Naive thymus-derived CD4-positive, alpha-beta T cell (primary cell): Measurements from ENCODE around the gene PTPRN2. TPM values are rescaled to one million over a fixed set of nuclear protein-coding genes. Genes with fewer than 3 reads are reported as not detected.
A peak's percentile ranks its signal among the peaks of the same experiment; 100 is the strongest.

Source experiments
- ATAC-seq: fragments of 150-1000 bp; cut with Tn5 transposase; 2 replicates; pipeline ENCODE4 v1.10.0; 2021; ENCODE audit warnings: mild to moderate bottlenecking, moderate library complexity
- CTCF ChIA-PET: fragments of 350-600 bp; sonication (Branson Sonifier 250); formaldehyde crosslinking; loops from one replicate; lab custom pipeline; 2021; ENCODE audit warnings: antibody characterized with exemption; lab: Charles Lee
- POLR2A ChIA-PET: fragments of 350-600 bp; sonication (Branson Sonifier 250); formaldehyde crosslinking; loops from one replicate; lab custom pipeline; 2021; ENCODE audit warnings: antibody characterized with exemption, inconsistent platforms; lab: Charles Lee
- DNase-seq, 9 donors: peaks; one replicate each; pipeline versions ENCODE4 v3.0.0 to v3.0.0-alpha.2; 2020 to 2022; ENCODE audit warnings: mixed read lengths in 1 of 9
- H3K27ac ChIP-seq: one replicate; pipeline ENCODE4 v1.7.0; 2013; ENCODE audit warnings: mild to moderate bottlenecking, low read depth, low read length, moderate library complexity
- H3K27me3 ChIP-seq, 2 donors: one replicate each; pipeline ENCODE4 v1.7.0; 2013; ENCODE audit warnings: low read length in 2 of 2, mild to moderate bottlenecking in 2 of 2, moderate library complexity in 2 of 2; ENCODE audit not compliant: control insufficient read depth in 2 of 2, insufficient read depth in 2 of 2
- H3K36me3 ChIP-seq, 3 experiments: 1 replicate in 2 of 3; 2 replicates in 1 of 3; pipeline ENCODE4 v1.7.0; 2013; ENCODE audit warnings: low read length in 3 of 3, mild to moderate bottlenecking in 3 of 3, moderate library complexity in 1 of 3; ENCODE audit not compliant: insufficient read depth in 3 of 3, control insufficient read depth in 2 of 3
- H3K4me1 ChIP-seq, 2 donors: one replicate each; pipeline ENCODE4 v1.7.0; 2013; ENCODE audit warnings: low read length in 2 of 2, mild to moderate bottlenecking in 2 of 2, moderate library complexity in 1 of 2; ENCODE audit not compliant: control insufficient read depth in 2 of 2, insufficient read depth in 2 of 2
- H3K4me3 ChIP-seq: 2 replicates; pipeline ENCODE4 v1.7.0; 2013; ENCODE audit warnings: mild to moderate bottlenecking, low read length
- H3K9me3 ChIP-seq, 3 experiments: 1 replicate in 2 of 3; 2 replicates in 1 of 3; pipeline ENCODE4 v1.7.0; 2013; ENCODE audit warnings: low read length in 3 of 3; ENCODE audit not compliant: control insufficient read depth in 2 of 3
- H3K27ac Mint-ChIP-seq, 9 donors: one replicate each; pipeline ENCODE4 v1.8.0; 2020 to 2022; ENCODE audit warnings: mixed read lengths in 9 of 9, mild to moderate bottlenecking in 8 of 9, moderate library complexity in 5 of 9, inconsistent platforms in 2 of 9
- H3K27me3 Mint-ChIP-seq, 5 donors: one replicate each; pipeline ENCODE4 v1.8.0; 2021 to 2022; ENCODE audit warnings: mixed read lengths in 5 of 5, mild to moderate bottlenecking in 1 of 5
- H3K36me3 Mint-ChIP-seq, 5 donors: one replicate each; pipeline ENCODE4 v1.8.0; 2020 to 2022; ENCODE audit warnings: mixed read lengths in 5 of 5, mild to moderate bottlenecking in 3 of 5, inconsistent platforms in 1 of 5
- H3K4me1 Mint-ChIP-seq, 7 donors: one replicate each; pipeline ENCODE4 v1.8.0; 2020 to 2022; ENCODE audit warnings: mixed read lengths in 7 of 7, mild to moderate bottlenecking in 3 of 7, inconsistent platforms in 1 of 7
- H3K4me3 Mint-ChIP-seq, 10 donors: one replicate each; pipeline ENCODE4 v1.8.0; 2020 to 2022; ENCODE audit warnings: mild to moderate bottlenecking in 10 of 10, mixed read lengths in 10 of 10, moderate library complexity in 6 of 10, inconsistent platforms in 2 of 10
- H3K9me3 Mint-ChIP-seq, 11 donors: one replicate each; pipeline ENCODE4 v1.8.0; 2020 to 2022; ENCODE audit warnings: mixed read lengths in 11 of 11, mild to moderate bottlenecking in 4 of 11, inconsistent platforms in 1 of 11, moderate library complexity in 1 of 11
- intact Hi-C, 2 donors: fragments of 100-400 bp; cut with micrococcal nuclease; formaldehyde crosslinking; loops; one replicate each; pipeline ENCODE4 v1.15.1; 2023
- polyA plus RNA-seq, 2 donors: library from polyadenylated mRNA; unstranded; fragments of 300-500 nt; fragmentation: Illumina TruSeq; gene quantifications; one replicate each; pipeline ENCODE4 v1.2.3, GENCODE V29; 2021
- total RNA-seq, 6 experiments: library from RNA in 5 of 6; stranded (reverse) in 5 of 6; gene quantifications; 1 replicate in 5 of 6; 2 replicates in 1 of 6; pipeline ENCODE4 v1.2.3 and lab custom pipeline; 2021 to 2026

Gene PTPRN2
- total and polyA plus RNA-seq, 7 experiments from 2014 or later = 0.58 to 2.3 (median 1.4) TPM

DNA sequence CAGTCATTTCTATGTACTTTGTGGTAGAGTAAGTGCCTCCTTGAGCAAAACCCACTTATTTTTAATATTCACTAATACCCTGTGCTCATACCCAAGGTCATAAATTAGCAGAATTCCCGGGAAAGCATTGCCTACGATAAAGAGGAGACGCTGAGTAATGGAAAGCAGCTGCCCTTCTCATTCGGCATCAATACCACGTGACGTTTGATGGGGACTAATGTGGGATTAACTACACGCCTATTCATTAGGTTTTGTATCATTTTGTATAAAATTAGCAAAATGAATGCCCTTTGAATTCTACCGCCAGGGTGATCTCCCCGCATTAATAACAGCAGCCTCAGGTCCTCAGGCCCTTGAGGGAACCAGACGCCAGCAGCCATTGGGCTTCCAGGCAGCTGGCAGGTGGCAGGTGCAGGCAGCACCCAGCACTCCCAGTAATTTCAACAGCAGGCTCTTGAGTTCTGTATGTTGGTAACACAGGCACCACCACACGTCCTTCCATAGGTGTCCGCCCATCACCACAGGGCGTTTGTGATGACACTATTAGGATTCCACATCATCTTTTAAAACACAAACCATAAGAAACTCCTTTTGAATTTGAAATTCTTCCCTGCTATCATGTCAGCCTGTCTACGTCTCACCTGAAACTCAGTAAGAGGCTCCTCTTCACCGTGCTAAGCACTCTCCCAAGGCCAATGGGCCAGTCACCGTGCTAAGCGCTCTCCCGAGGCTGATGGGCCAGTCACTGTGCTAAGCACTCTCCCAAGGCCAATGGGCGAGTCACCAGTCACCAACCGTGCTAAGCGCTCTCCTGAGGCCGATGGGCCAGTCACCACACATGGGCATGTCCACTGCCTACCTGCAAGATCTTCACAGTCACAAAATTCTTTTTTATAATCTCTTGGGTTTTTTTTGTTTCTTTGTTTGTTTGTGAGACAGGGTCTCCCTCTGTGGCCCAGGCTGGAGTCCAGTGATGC is 509.4 kb downstream of the PTPRN2 start:
- no peak overlapping the region for H3K27ac Mint-ChIP-seq
- Histone ChIP-seq H3K27me3 (no peaks in the 10 kb centered on the region), H3K27ac (no peak overlapping the region), H3K4me1 (no peaks in the 10 kb centered on the region), H3K9me3 (no peaks in the 10 kb centered on the region), H3K36me3 (no peaks in the 10 kb centered on the region), H3K4me3 (no peak overlapping the region)
- H3K4me1 Mint-ChIP-seq = no peaks in the 10 kb centered on the region
- ChIA-PET CTCF (no interaction called here), POLR2A (no interaction called here)
- DNase-seq (no peak), ATAC-seq (no peak)
- H3K9me3 Mint-ChIP-seq = peaks cover 0 to 2% (median 0%) of the 10 kb centered on the region in 11 donors
- no peak overlapping the region for H3K4me3 Mint-ChIP-seq
- H3K27me3 Mint-ChIP-seq = peaks cover 0 to 30% (median 6%) of the 10 kb centered on the region in 5 donors
- intact Hi-C loops = no loop called here
- no peaks in the 10 kb centered on the region for H3K36me3 Mint-ChIP-seq

DNA sequence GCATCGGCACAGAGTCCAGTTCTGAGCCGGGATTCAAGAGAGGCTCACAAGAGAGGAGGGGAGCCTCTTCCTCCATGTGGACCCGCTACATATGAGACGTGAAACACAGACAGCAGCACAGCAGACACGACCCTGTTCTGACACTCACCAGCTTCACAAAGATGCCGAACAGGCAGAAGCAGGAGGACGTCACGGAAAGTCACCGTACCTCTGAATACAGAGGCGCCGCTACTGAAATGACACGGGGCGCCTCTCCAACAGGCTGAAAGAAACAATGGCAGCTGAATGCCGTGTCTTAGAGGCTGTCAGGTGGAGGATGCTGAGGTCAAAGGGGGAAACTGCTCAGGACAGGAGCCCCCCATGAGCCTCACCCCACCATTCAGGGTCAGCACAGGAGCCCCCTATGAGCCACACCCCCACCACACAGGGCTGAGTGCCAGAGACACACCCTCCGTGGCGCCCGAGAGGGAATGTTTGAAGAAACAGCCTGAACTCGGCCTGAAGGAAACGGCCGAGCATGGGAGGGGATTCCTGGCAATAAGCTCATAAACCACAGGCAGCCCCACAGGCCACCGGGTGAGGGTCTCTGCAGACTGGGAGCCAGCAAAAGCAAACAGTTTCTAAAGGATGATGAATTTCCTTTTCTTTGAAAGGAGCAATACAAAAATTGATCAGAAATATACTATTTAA is 510.3 kb downstream of the PTPRN2 start:
- H3K4me3 Mint-ChIP-seq = no peak overlapping the region
- Histone ChIP-seq H3K4me3 (no peak overlapping the region), H3K9me3 (no peaks in the 10 kb centered on the region), H3K36me3 (no peaks in the 10 kb centered on the region), H3K27me3 (no peaks in the 10 kb centered on the region), H3K27ac (no peak overlapping the region), H3K4me1 (no peaks in the 10 kb centered on the region)
- DNase-seq (no peak), ATAC-seq (no peak)
- H3K27me3 Mint-ChIP-seq = peaks cover 0 to 22% (median 6%) of the 10 kb centered on the region in 5 donors
- H3K36me3 Mint-ChIP-seq = no peaks in the 10 kb centered on the region
- H3K4me1 Mint-ChIP-seq = no peaks in the 10 kb centered on the region
- no peak overlapping the region for H3K27ac Mint-ChIP-seq
- intact Hi-C loops = no loop called here
- ChIA-PET CTCF (no interaction called here), POLR2A (no interaction called here)
- peaks cover 0 to 2% (median 0%) of the 10 kb centered on the region in 11 donors for H3K9me3 Mint-ChIP-seq

DNA sequence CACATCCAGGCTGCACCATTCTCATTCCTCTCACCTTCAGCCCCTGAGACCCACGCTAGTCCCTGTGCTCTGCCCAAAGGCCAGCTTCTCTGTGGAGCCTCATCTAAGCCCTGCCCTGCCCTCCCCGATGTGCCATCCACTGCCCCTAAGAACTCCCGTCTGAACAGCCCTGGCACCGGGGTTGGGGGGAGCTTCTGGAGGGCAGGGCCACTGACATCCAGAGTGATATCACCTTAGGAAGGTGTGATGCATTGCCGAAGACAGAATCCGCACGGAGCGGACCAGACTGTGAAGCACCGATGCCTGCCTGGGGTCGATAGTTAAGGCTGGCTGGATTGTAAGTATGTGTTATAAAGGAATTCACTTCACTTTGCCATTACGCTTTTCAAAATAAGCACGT is 511.0 kb downstream of the PTPRN2 start:
- ATAC-seq (no peak), DNase-seq (no peak)
- Mint-ChIP-seq H3K36me3 (no peaks in the 10 kb centered on the region), H3K27ac (no peak overlapping the region), H3K4me1 (no peaks in the 10 kb centered on the region), H3K27me3 (peaks cover 0 to 19% (median 6%) of the 10 kb centered on the region in 5 donors), H3K4me3 (no peak overlapping the region), H3K9me3 (peaks cover 0 to 5% (median 0%) of the 10 kb centered on the region in 11 donors)
- Histone ChIP-seq H3K36me3 (no peaks in the 10 kb centered on the region), H3K27me3 (no peaks in the 10 kb centered on the region), H3K27ac (no peak overlapping the region), H3K4me3 (no peak overlapping the region), H3K4me1 (no peaks in the 10 kb centered on the region), H3K9me3 (no peaks in the 10 kb centered on the region)
- ChIA-PET CTCF (no interaction called here), POLR2A (no interaction called here)
- intact Hi-C loops = no loop called here

DNA sequence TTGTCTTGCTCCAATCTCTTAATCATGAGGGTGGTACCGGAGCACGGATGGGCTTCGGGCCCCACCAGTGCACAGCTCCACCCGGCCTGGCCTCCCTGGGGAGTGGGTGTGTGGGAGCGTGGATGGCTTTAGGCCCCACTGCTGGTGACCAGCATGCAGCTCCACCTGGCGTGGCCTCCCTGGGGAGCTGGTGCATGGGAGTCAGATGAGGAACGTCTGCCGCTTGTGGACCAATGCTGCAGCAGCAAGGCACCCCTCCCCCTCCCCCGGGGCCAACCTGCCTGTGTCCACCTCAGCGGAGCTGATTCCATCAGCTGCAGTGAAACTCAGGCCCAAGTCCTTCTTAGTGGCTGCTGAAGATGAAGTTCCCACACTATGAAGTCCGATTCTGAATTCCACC is 511.4 kb downstream of the PTPRN2 start:
- intact Hi-C loops = no loop called here
- H3K27ac ChIP-seq = no peak overlapping the region
- H3K4me1 ChIP-seq = no peaks in the 10 kb centered on the region
- Mint-ChIP-seq H3K36me3 (no peaks in the 10 kb centered on the region), H3K27ac (no peak overlapping the region), H3K9me3 (peaks cover 0 to 5% (median 0%) of the 10 kb centered on the region in 11 donors), H3K4me3 (no peak overlapping the region), H3K4me1 (no peaks in the 10 kb centered on the region), H3K27me3 (peaks cover 0 to 19% (median 6%) of the 10 kb centered on the region in 5 donors)
- ATAC-seq (no peak), DNase-seq (no peak)
- H3K9me3 ChIP-seq = no peaks in the 10 kb centered on the region
- CTCF ChIA-PET = no interaction called here
- POLR2A ChIA-PET = no interaction called here
- no peaks in the 10 kb centered on the region for H3K36me3 ChIP-seq
- H3K27me3 ChIP-seq = no peaks in the 10 kb centered on the region
- H3K4me3 ChIP-seq = no peak overlapping the region

DNA sequence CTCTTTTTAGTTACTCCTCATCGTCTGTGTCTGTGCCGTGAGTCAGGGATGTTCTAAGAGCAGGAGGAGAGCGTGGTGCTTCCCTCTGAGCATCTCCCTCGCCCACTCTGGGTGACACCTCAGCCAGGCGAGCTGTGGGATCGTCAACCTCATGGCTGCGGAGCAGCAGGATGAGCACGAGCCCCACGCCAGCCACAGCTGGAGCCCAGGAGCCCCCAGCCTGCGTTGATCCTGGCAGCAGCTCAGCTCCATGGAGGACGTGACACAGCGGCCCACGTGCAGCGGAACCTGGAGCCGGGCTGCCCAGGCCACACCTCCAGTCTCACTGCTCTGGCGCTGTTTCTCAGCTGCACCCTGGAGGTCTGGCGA is 512.0 kb downstream of the PTPRN2 start:
- CTCF ChIA-PET = no interaction called here
- Mint-ChIP-seq H3K4me3 (no peak overlapping the region), H3K4me1 (no peaks in the 10 kb centered on the region), H3K36me3 (no peaks in the 10 kb centered on the region), H3K27ac (no peak overlapping the region), H3K27me3 (peaks cover 0 to 19% (median 6%) of the 10 kb centered on the region in 5 donors), H3K9me3 (peaks cover 0 to 5% (median 0%) of the 10 kb centered on the region in 11 donors)
- no peaks in the 10 kb centered on the region for H3K27me3 ChIP-seq
- no peak overlapping the region for H3K27ac ChIP-seq
- no peak for DNase-seq
- ATAC-seq = peak; percentile 20
- intact Hi-C loops = no loop called here
- H3K4me1 ChIP-seq = no peaks in the 10 kb centered on the region
- no peaks in the 10 kb centered on the region for H3K36me3 ChIP-seq
- POLR2A ChIA-PET = no interaction called here
- H3K9me3 ChIP-seq = no peaks in the 10 kb centered on the region
- no peak overlapping the region for H3K4me3 ChIP-seq

DNA sequence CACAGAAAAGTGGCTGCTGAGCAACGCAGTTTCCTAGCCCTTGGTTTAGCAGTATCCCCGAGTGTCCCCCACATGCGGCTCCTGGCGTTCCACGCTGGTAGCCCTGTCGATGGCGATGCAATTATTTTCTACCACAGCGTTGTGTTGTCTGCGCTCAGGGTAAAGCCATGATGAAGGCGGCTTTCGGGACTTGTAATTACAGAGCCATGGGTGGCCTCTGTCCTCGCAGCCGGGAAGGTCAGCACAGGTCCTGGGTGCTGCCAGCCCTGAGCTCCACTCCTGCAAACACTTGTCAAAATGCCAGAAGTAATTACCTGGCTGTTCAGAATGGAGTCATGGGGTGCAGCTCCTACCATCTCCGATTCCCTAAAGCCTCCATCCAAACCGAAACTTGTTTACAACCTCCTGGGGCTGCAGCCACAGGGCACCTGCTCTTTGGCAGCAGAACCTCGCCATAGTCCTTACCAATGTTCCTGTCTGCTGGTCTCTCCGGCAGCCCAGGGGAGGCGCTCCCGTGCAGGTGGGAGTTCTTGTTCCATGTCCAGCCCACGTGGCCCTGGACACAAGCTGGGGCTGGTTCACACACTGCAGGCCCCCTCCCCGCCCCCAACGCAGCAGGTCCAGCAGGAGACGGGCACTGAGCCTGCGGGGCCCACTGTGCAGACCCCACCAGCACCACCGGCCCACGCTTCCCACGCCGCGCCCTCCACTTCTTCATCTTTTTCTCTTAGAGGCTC is 512.6 kb downstream of the PTPRN2 start:
- no peaks in the 10 kb centered on the region for H3K9me3 ChIP-seq
- DNase-seq (no peak), ATAC-seq (no peak)
- H3K36me3 ChIP-seq = no peaks in the 10 kb centered on the region
- Mint-ChIP-seq H3K27ac (no peak overlapping the region), H3K4me1 (no peaks in the 10 kb centered on the region), H3K4me3 (no peak overlapping the region), H3K9me3 (peaks cover 0 to 7% (median 0%) of the 10 kb centered on the region in 11 donors), H3K36me3 (peaks cover 0 to 1% (median 0%) of the 10 kb centered on the region in 5 donors), H3K27me3 (peaks cover 0 to 19% (median 6%) of the 10 kb centered on the region in 5 donors)
- ChIA-PET CTCF (no interaction called here), POLR2A (no interaction called here)
- H3K27me3 ChIP-seq = no peaks in the 10 kb centered on the region
- no peak overlapping the region for H3K4me3 ChIP-seq
- intact Hi-C loops = no loop called here
- no peaks in the 10 kb centered on the region for H3K4me1 ChIP-seq
- H3K27ac ChIP-seq = no peak overlapping the region
